HG02642 (cell line): ENCODE results near the gene C6orf120.

Experiments used
- ATAC-seq: cut with Tn5 transposase; IDR thresholded peaks from one replicate; pipeline ENCODE4 v1.9.1; 2021; ENCODE audit warnings: mild to moderate bottlenecking; ENCODE audit not compliant: unreplicated experiment, poor library complexity

C6orf120 gene

GRCh38 chr6:169723991-169724493 is 22.1 kb downstream of the C6orf120 start:
- peak; percentile 54 for ATAC-seq

DNA sequence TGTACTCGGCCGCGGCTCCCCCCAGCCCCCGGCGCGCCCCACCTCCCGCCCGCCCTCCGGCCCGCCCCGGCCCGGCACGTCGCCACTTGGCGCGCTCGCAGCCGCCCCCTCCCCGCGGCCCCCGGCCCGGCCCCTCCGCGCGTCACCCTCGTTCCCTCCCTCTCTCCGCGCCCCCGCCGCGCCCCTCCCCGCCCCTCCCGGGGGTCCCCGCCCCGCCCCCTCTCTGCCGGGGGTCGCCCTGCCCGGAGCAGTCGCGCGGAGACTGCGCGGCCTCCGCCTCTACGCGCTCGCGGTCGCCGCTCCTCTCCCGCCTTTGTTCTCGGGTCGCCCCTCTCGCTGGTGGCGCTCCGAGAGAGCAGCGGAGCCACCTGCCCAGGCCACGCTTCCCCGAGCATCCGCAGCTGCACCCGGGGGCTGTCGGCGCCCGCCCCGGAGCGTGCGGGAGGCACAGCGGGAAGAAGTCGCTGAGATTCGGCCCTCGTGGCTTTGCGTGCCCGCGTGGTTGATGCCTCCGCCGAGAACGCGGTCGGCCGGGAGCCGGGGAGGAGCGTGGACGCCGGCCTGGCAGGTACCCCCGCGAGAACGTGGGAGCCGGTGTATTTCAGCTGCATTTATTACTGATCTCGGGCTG is 22.7 kb downstream of the C6orf120 start, which contains the start of gene PHF10:
Gene PHF10, minus strand, starts transcription at position 7 of the 631 bp plus-strand sequence. CDS start 569 bp downstream, outside the sequence.
- peak; percentile 54 for ATAC-seq

DNA sequence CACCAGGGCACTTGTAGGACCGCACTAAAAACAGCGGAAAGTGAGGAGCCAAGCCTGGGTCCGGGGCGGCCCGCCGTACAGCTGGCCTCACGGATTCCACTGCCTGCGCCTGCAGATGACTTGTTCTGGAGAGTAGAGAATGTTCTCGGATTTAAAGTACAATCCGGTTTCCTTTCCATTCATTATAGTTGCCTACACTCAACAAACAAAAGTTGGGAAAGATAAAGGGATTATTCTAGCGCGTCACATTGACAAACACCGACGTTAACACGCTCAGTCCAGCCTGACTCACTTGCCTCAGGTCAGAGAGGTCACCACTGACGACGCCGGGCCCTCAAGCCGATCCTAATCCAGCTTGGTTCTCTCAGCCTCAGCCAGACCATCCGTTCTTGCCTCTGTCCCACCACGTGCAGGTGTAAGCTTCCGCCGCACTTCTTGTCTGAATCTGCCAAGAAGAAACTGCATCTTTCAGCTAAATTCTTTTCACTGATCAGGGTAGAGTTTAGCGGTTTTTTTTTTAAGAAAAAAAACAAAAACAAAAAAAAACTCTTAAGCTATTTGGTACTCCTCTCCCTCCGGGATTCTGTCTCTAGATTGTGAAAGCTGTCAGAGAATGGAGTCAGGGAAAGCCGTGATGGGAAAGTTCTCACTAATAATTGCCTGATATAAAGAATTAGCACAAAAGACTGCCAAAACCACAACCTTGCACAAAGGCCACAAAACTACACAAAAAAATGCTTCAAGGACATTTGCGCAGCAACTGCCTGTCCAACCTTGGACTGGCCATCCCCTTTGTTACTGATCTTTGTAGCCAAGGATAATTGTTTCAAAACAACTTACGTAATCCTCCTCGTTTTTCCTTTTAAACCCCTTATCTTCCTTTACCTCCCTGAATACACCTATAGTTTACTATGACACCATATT is 23.5 kb downstream of the C6orf120 start:
- ATAC-seq, result no peak

GRCh38 chr6:169726049-169726400 is 24.1 kb downstream of the C6orf120 start:
- no peak for ATAC-seq

DNA sequence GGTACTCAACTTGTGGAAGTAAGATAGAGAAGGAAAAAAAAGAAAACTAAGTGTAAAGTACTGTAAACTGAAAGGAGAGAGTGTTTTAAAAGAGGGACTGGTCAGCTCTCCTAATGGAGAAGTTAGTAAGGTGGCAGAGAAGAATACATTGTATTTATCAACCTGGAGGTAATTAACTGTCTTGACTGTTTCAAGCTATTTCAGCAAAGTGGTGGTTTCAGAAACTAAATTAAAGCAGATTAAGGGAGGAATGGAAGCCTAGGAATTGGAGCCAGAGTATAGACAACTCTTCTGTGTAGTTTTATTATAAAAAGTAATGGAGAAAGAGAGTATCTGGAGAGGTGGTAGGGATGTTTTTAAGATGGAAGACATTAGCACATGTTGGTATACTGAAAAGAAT is 25.0 kb downstream of the C6orf120 start:
- ATAC-seq, result no peak

GRCh38 chr6:169729961-169730360 is 28.0 kb downstream of the C6orf120 start:
- no peak for ATAC-seq

DNA sequence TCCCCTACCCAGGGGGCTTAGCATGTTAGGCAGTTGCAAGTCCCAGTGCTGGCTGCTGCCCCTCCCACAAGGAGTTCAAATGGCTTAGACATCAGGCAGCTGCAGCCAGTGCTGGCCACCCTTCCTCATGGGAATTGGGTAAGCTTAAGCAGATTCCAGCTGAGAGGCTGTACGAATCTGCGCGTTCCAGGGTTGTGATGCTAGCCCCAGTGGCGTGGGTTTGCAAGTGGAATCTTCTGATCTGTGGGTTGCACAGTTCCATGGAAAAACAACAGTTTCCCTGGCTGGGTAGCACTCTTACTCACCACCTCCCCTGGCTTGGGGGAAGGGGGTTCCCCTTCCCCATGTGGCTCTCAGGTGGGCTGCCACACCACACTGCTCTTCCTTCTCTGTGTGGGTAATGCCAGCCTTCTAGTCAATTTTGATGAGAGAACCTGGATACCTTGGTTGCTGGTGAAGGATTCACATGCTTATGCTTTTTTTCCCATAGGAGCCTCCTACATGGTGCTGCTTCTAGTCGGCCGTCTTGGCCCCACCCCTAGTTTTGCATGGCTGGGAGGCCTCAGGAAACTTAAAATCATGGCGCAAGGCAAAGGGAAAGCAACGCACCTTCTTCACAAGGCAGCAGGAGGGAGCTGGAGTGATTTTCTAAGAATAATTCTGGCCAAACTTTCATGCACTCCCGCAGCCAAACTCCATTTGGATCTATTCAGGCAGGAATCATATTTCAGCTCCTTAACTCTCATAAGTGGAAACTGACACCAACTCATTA is 36.5 kb downstream of the C6orf120 start:
- no peak for ATAC-seq

- ATAC-seq, result no peak
These were observed 37.1 kb downstream of the C6orf120 start for GRCh38 chr6:169738976-169739529.

DNA sequence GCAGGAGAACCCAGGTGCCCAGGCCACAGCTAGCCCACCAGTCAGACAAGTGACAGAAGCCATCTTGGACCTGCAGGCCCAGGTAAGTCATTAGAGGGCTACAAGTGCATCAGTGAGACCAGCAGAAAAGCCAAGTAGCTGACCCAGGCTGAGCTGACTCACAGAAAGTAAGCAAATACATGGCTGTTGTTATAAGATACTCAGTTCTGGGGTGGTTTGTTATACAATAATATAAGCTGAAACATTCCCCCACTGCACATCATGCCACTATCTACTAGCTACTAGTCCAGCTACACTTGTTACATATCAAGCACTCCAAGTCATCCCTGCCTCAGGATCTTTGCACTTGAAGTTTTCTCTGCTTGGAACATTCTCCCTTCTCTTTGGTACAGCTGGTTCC is 39.4 kb downstream of the C6orf120 start:
- no peak for ATAC-seq

DNA sequence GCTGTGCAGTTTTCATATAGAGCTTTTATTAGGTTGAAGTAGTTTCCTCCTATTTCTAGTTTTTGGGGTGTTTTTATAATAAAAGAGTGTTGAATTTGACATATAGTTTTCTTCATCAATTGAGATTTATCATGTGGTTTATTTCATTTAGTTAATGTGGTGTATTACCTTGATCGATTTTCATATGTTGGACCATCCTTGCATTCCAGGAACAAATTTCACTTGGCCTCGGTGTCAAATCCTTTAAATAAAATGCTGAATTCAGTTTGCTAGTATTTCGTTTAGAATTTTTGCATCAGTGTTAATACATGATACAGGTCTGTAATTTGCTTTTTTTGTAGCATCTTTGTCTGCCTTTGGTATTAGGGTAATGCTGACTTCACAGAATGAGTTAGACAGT is 43.5 kb downstream of the C6orf120 start:
- no peak for ATAC-seq

DNA sequence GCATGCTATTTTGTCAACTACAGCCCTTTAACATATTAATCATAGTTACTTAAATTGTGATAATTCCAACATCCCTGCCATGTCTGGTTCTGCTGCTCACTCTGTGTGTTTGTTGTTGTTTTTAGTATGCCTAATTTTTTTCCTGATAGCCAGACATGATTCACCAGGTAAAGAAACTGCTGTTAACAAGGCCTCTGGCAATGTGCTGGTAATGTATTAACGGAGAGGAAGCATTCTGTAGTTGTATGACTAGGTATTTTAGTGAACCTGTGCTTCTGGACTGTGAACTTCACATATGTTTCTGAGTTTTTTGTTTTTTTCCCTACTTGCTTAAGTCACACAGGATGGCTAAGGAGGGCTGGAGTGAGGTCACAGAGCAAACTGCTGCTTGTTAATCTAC is 44.6 kb downstream of the C6orf120 start:
- ATAC-seq, result no peak

GRCh38 chr6:169751242-169752073 is 49.5 kb downstream of the C6orf120 start, which contains the start of the genes DYNLT2 and ERMARD:
DYNLT2 (minus strand) TSS chr6:169751572; CDS start chr6:169751458, 114 bp downstream.
ERMARD (plus strand) TSS chr6:169751622; CDS start chr6:169751658, 36 bp downstream.
- peak; percentile 96 for ATAC-seq

DNA sequence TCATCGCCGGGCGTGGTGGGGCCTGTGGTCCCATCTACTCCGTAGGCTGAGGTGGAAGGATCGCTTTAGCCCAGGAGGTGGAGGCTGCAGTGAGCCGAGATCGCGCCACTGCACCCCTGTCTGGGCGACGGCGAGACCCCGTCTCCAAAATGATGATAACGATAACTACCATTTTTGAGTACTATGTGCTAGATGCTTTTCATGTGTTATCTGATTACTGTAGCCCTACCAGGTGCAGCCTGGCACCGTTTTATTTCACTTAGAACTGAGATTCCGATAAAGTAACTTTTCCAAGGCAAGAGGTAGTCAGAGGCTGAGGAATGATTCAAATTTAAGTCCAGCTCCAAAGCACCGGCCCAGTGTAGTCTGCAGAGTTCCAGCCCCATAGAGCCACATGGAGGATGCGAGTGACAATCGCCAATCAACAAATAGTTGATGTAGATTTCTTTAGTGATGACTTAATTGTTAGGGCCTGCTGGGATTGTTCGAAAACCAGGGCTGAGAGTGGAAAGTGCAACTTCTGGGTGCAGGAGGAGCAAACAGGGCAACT is 50.2 kb downstream of the C6orf120 start:
- no peak for ATAC-seq
